ENCODE results near the gene STAT3. TPM values are rescaled to one million over a fixed set of nuclear protein-coding genes. Genes with fewer than 3 reads are reported as not detected.
A peak's percentile ranks its signal among the peaks of the same experiment; 100 is the strongest.

STAT3 gene
- total and polyA plus RNA-seq, 9 of the 15 experiments (the other 6 are each of a cell fraction or from before 2014, with no cell fraction given) = 90.0 to 179 (median 114) TPM

- TF ChIP-seq, protein P1, sequence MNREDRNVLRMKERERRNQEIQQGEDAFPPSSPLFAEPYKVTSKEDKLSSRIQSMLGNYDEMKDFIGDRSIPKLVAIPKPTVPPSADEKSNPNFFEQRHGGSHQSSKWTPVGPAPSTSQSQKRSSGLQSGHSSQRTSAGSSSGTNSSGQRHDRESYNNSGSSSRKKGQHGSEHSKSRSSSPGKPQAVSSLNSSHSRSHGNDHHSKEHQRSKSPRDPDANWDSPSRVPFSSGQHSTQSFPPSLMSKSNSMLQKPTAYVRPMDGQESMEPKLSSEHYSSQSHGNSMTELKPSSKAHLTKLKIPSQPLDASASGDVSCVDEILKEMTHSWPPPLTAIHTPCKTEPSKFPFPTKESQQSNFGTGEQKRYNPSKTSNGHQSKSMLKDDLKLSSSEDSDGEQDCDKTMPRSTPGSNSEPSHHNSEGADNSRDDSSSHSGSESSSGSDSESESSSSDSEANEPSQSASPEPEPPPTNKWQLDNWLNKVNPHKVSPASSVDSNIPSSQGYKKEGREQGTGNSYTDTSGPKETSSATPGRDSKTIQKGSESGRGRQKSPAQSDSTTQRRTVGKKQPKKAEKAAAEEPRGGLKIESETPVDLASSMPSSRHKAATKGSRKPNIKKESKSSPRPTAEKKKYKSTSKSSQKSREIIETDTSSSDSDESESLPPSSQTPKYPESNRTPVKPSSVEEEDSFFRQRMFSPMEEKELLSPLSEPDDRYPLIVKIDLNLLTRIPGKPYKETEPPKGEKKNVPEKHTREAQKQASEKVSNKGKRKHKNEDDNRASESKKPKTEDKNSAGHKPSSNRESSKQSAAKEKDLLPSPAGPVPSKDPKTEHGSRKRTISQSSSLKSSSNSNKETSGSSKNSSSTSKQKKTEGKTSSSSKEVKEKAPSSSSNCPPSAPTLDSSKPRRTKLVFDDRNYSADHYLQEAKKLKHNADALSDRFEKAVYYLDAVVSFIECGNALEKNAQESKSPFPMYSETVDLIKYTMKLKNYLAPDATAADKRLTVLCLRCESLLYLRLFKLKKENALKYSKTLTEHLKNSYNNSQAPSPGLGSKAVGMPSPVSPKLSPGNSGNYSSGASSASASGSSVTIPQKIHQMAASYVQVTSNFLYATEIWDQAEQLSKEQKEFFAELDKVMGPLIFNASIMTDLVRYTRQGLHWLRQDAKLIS (CRISPR knock-in tag; IDR thresholded peaks at IDR 0.05) = no peak
- TF ChIP-seq ZBTB17 (CRISPR knock-in tag; IDR thresholded peaks at IDR 0.05) (no peak), PTBP1 (IDR thresholded peaks at IDR 0.05; ENCODE audit: low read depth, low read length) (no peak)
Observed at GRCh38 chr17:42348104-42348503, 40.1 kb downstream of the STAT3 start (continued).

GRCh38 chr17:42347606-42348005 lies 40.6 kb downstream of the STAT3 start:
- Histone ChIP-seq H3K9ac (ENCODE audit: insufficient read depth in 1 of 2, low read depth in 2 of 2, low read length in 2 of 2) (no peak overlapping the region), H3K4me1 (replicated peaks in 1 of 2; ENCODE audit: control insufficient read depth in 2 of 2, insufficient read depth in 2 of 2, low read length in 2 of 2) (no peaks in the 10 kb centered on the region), H3K27ac (ENCODE audit: extremely low read depth, low read depth, low read length) (no peak overlapping the region), H3K9me1 (ENCODE audit: control insufficient read depth, insufficient read depth, low read length) (peaks cover 3% of the 10 kb centered on the region), H4K20me1 (replicated peaks; ENCODE audit: control insufficient read depth, insufficient read depth, low read length) (no peaks in the 10 kb centered on the region), H3K4me2 (ENCODE audit: insufficient read depth, low read length) (no peak overlapping the region), H3K4me3 (no peak overlapping the region), H2AFZ (ENCODE audit: low read depth, low read length) (no peak overlapping the region), H3K79me2 (ENCODE audit: control insufficient read depth, insufficient read depth, low read length) (peaks cover 19% of the 10 kb centered on the region), H3K27me3 (ENCODE audit: control insufficient read depth in 2 of 2, insufficient read depth in 2 of 2, low read length in 2 of 2) (no peaks in the 10 kb centered on the region), H3K36me3 (ENCODE audit: control insufficient read depth, insufficient read depth, low read length) (peaks cover 45% of the 10 kb centered on the region), H3K9me3 (replicated peaks; ENCODE audit: control insufficient read depth, insufficient read depth, low read depth, low read length) (no peaks in the 10 kb centered on the region)
- POLR2A ChIA-PET = interaction anchor here (0.6 to 1.0 kb wide), 3 partner anchors 11 to 180 kb away, joined by 3 to 4 read pairs (median 3); no protein-coding TSS in a partner anchor
- 82% methylated on average over 3 of the region's 3 CpGs for WGBS (ENCODE audit: insufficient coverage, low coverage, missing lambda C conversion rate)
- ATAC-seq = no peak; the same call in 2 of the 3 replicates
- no TSS peak for BruUV-seq (replicated peaks)
- intact Hi-C loops (cut with micrococcal nuclease) = no loop called here
- CTCF ChIA-PET (ENCODE audit: low intra/inter-chr PET ratio) = no interaction called here
- in situ Hi-C loops (cut with MboI) = no loop called here
- no peak for FAIRE-seq
- DNase-seq (ENCODE audit: extremely low read depth in 1 of 4, low spot score in 3 of 4) = peak in 1 of 4 experiments; percentile 18
- no peak for TF ChIP-seq LEF1 (IDR thresholded peaks at IDR 0.05)
- 0 out of 2 replicates have a peak, but pooled peaks have one; percentile 31 for TF ChIP-seq RAD51 (IDR thresholded peaks at IDR 0.05; ENCODE audit: borderline replicate concordance, low read depth)
- TF ChIP-seq ZNF766 (CRISPR knock-in tag; conservative IDR thresholded peaks at IDR 0.05) = peak; percentile 68; the same call in 1 of the 2 replicates
- TF ChIP-seq NEUROD1 (IDR thresholded peaks at IDR 0.05; ENCODE audit: borderline replicate concordance, low read depth, low read length, partially characterized antibody) = no peak
- no peak for TF ChIP-seq ZNF77 (CRISPR knock-in tag; IDR thresholded peaks at IDR 0.05)
- TF ChIP-seq USF2 (CRISPR knock-in tag; IDR thresholded peaks at IDR 0.05) = peak; percentile 59
- peak; percentile 14; the same call in 1 of the 2 replicates for TF ChIP-seq FOSL1 (tag; conservative IDR thresholded peaks at IDR 0.05)
